ENCODE measurements around the gene RYR1.

DNA sequence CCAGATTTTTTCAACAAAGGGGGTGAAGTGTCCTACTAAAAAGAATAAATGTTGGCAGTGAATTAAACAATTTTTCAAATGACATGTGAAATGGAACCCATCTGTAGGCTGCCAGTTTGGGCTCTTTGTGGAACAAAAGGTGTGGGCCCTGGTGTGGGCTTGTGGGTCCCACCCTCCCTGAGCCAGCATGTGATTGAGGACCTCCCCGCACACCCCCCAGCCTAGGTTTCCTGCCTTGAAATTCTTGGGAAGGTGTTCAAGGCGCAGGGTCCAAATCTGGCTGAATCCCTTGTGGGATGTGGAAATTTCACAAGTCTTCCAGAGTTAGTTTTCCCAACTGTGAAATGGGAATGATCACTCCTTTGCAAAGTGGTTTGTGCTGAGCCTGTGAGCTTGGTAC lies 49.7 kb upstream of the RYR1 start:
- TF ChIP-seq, protein P1, sequence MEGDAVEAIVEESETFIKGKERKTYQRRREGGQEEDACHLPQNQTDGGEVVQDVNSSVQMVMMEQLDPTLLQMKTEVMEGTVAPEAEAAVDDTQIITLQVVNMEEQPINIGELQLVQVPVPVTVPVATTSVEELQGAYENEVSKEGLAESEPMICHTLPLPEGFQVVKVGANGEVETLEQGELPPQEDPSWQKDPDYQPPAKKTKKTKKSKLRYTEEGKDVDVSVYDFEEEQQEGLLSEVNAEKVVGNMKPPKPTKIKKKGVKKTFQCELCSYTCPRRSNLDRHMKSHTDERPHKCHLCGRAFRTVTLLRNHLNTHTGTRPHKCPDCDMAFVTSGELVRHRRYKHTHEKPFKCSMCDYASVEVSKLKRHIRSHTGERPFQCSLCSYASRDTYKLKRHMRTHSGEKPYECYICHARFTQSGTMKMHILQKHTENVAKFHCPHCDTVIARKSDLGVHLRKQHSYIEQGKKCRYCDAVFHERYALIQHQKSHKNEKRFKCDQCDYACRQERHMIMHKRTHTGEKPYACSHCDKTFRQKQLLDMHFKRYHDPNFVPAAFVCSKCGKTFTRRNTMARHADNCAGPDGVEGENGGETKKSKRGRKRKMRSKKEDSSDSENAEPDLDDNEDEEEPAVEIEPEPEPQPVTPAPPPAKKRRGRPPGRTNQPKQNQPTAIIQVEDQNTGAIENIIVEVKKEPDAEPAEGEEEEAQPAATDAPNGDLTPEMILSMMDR (IDR thresholded peaks at IDR 0.05; ENCODE audit: low read length) = no peak
- no peak for TF ChIP-seq EZH2 (optimal IDR thresholded peaks at IDR 0.05; ENCODE audit: low read depth, low read length)

Data from MM.1S (cell line).